CD4-positive, alpha-beta T cell treated with Interleukin-6 at 100 ng/mL for 8 hours (primary cell): ENCODE results near the gene PIK3CD.
"Not testable (repeated sequence)": the region's sequence is repeated elsewhere in the genome, so short reads cannot be mapped to it uniquely, and the experiment has no call there.

Experiments
- DNase-seq: peaks from one replicate; pipeline ENCODE4 v3.0.0-alpha.2; 2020; ENCODE audit warnings: mixed read lengths, low spot score

Gene PIK3CD

GRCh38 chr1:9736241-9736640 lies 84.7 kb downstream of the PIK3CD start:
- no peak for DNase-seq

- no peak for DNase-seq
Measured at GRCh38 chr1:9737057-9737456, 85.5 kb downstream of the PIK3CD start.

GRCh38 chr1:9737671-9738070 lies 86.1 kb downstream of the PIK3CD start:
- DNase-seq, result no peak

DNA sequence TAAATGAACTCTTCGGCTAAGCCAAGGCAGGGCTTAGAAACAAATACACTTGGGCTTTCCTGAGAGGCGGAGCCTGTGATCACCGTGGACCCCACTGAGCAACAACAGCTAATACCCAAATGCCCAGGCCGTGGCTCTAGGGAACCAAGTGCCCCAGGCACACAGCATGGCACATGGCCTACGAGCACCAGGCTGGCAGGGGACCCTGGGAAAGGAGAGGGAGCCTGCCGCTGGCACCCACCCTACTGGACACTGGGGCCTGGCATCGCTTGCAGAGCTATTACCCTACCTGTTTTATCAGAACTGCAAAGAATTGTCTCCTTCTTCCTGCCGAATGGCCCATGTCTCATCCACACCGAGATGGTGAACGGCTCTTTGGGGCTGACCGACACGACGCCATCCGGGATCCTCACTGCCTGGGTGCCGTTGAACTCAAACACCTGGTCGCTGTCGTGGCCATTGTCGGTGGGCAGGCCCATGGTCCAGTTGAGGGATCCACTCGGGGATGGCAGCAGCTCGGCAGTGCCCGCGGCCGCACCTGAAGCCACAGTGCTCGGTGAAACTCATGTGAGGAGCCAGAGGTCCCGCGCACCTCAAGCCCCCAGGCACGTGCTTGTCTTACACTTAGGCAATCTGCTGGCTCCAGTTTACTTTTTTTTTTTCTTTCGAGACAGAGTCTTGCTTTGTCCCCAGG lies 92.7 kb downstream of the PIK3CD start:
- DNase-seq, result no peak

DNA sequence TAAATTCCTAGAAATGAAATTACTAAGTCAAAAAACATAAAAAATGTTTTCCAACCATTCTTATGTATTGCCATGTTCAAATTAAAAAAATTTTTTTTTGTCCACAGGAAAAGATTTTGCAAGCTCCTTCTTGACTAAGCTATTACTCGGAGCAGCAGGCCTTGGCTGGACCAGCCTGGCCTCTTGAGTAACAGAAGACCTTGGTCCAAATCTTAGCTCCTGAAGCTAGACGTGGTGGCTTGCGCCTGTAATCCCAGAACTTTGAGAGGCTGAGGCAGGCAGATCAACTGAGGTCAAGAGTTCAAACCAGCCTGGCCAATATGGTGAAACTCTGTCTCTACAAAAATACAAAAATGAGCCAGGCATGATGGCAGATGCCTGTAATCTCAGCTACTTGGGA lies 94.7 kb downstream of the PIK3CD start:
- DNase-seq, result no peak

- no peak for DNase-seq
Measured at GRCh38 chr1:9746651-9747050, 95.1 kb downstream of the PIK3CD start.

GRCh38 chr1:9748391-9748790 lies 96.9 kb downstream of the PIK3CD start:
- DNase-seq, result not testable (repeated sequence)

DNA sequence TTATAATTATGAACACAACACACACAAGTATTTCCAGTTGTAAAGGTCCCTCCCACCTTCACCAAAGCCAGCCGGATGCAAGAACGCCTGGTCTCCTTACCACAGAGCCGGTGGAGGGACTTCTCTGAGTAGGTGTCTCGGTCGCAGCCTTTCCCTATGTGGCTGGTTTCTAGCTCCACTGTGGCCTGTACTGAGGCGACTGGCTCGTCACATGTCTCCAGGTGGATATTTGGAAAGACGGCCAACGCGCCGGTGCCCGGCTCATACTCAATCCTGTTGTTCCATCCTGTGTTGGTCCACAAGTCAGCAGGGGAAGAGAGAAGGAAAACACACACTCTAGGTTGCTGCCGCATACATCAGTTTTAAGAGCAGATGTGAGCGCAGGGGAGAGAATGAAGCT lies 97.8 kb downstream of the PIK3CD start:
- no peak for DNase-seq

DNA sequence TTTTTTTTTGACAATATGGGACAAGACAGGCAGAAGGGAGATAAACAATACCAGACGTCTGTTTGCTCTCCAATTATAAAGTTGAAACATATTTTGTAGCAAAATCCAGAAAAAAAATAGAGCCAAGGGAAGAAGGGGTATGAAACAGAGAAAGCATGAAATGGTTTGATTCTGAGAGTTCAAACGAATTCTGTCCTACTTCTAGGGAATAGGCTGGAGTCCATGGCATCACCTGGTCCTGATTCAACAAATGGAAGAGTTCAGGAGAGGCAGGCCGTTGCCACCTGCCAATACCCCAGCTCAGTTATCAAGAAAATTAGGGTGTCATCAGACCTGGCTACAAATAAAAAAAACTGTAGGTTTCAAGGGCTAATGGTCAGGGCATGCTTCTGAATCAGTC lies 100.4 kb downstream of the PIK3CD start:
- no peak for DNase-seq

DNA sequence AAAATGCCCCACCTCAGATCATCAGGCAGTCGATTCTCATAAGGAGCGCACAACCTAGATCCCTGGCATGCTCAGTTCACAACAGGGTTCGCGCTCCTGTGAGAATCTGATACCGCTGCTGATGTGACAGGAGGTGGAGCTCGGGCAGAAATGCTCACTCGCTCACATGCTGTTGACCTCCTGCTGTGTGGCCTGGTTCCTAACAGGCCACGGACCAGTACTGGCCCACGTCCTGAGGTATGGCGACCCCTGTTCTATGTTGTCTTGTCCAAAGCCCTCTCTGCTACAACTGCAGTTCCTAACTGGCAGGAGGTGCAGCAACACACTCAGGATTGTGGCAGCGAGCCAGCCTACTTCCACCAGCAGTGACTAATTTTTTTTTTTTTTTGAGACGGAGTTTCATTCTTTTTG lies 101.6 kb downstream of the PIK3CD start:
- DNase-seq, result no peak

DNA sequence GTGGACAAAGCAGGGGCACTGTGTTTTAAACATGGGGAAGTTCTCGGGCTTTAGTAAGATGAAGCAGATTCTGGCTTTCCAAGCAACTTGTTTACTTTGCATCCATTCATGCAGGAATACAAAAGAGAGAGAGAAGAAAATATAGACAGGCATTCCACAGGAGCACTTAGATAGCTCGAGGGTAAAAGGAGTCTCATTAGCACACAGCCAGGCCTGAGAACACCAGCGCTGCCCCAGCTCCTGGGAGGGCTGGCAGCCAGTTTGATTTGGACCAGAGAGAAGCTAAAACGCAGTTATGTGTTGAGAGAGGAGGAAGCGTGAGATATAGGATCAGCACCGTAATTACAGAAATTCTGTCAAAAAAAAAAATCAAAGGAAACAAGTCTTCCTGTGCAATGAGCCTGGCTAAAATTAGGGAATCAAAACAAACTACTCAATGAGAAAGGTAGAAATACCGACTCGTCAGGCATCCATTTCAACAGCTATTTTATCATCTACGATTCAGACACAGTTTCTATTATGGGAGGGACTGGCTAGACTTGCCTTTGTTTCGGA lies 104.0 kb downstream of the PIK3CD start:
- no peak for DNase-seq

GRCh38 chr1:9758559-9759121 lies 107.1 kb downstream of the PIK3CD start:
- no peak for DNase-seq

DNA sequence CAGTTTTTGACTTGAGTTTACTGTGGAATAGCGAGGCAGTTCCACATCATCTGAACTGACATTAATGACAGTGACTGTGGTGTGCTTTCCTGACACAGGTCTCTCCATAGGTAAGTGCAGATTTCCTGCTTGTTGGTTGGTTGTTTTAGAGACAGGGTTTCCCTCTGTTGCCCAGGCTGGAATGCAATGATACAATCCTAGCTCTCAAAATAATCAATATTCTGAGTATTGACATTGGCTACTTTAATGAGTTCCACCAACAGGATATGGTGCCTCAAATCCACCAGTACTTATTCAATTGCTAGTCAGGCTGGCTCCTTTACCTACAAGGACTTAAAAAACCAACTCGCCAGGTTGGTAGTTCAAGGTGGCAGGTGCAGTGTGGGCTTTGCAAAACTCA lies 108.4 kb downstream of the PIK3CD start:
- DNase-seq, result no peak

DNA sequence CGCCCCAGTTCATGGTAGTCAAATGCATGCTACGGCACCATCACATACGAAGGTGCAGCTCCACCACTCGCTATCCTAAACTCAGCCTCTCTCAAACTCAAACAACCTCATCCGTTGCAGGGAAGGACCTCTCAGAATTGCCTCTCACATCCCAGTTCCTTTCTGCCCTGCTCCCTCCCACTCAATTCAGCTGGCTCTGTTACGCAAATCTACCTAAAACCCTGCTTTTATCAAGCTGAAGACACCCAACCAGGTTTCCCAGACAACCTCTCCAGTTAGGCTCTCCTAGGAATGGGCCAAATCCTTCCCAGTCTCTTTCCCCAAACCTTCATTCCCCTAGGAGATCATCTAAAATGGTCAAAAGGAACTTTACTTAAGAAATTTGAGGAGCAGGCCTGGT lies 109.3 kb downstream of the PIK3CD start:
- DNase-seq, result no peak

- no peak for DNase-seq
Measured at GRCh38 chr1:9761855-9762254, 110.3 kb downstream of the PIK3CD start.

DNA sequence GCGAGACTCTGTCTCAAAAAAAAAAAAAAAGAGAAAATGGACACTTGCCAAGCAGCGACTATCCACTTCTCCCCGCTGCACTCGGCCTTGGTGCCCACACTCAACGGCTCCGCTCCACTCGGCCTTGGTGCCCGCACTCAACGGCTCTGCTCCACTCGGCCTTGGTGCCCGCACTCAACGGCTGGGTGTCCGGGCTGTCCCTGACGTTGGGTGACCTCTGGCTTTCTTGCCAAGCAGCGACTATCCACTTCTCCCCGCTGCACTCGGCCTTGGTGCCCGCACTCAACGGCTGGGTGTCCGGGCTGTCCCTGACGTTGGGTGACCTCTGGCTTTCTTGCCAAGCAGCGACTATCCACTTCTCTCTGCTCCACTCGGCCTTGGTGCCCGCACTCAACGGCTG lies 110.9 kb downstream of the PIK3CD start:
- not testable (repeated sequence) for DNase-seq

DNA sequence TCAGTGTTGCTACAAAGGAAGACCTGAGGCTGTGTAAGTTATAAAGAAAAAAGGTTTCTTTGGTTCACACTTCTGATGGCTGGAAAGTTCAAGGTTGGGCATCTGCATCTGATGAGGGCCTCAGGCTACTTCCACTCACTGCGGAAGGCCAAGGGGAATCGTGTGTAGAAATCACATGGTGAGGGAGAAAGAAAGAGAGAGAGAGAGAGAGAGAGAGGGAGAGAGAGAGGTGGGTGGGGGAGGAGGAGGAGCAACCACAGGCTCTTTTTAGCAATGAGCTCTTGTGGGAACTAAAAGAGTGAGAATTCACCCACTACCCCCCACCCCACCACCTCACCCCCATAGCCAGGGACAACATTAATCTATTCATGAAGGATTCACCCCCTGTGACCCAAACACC lies 112.4 kb downstream of the PIK3CD start:
- DNase-seq, result no peak

GRCh38 chr1:9764550-9764949 lies 113.0 kb downstream of the PIK3CD start:
- DNase-seq, result no peak

DNA sequence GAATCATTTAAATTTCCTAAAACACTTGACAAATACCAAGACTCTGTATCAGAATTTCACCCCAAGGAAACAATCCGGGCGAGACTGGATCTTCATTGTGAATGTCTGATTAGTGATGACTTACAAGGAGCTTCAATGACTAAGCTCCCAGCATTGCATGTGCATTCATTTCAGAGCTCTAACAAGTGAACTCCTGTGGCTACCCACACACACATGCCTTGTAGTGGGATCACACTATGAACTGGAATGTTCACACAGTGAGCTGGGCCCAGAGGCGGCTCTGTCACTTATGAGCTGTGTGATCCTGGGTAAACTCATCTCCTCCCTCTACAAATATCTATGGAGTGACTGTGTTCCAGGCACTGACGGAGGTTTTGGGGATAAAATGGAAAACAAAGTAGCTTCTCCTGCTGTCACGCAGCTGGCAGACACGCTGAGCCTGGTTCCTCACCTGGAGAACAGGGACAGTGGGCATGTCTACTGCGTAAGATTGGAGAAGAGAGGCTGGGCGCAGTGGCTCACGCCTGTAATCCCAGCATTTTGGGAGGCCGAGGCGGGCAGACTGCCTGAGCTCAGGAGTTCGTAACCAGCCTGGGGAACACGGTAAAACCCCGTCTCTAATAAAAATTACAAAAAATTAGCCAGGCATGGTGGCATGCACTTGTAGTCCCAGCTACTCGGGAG lies 115.4 kb downstream of the PIK3CD start:
- no peak for DNase-seq

- DNase-seq, result no peak
Measured at GRCh38 chr1:9767964-9768668, 116.6 kb downstream of the PIK3CD start.

DNA sequence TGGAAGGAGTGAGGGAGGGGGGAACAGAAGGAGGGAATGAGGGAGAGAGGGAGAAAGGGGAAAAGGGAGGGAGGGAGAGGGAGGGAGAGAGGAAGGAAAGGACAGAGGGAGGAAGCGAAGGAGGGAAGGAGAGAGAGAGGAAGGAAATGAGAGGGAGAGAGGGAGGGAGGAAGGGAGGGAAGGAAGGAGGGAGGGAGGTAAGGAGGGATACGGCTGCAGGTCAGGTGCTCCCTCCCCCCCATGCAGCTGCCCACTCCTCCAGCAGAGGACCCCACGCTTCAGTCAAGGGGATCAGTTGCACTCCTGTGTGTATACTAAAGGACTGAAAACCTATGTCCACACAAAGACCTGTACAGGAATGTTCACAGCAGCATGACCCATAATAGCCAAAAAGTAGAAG lies 117.5 kb downstream of the PIK3CD start:
- DNase-seq, result no peak

- no peak for DNase-seq
Measured at GRCh38 chr1:9770298-9770697, 118.8 kb downstream of the PIK3CD start.
